Esophagus squamous epithelium (tissue), 4 donors: ENCODE data around the gene MAP3K12.

Experiments
- POLR2A ChIP-seq, 4 donors: fragments of 450-650 bp; IDR thresholded peaks; one replicate each; pipeline ENCODE4 v1.6.1; 2017; ENCODE audit warnings: antibody characterized with exemption in 4 of 4, mild to moderate bottlenecking in 4 of 4, moderate library complexity in 3 of 4
- TF ChIP-seq, protein P1 (sequence below), 6 experiments: fragments of 450-650 bp in 4 of 6; fragments of 200-600 bp in 2 of 6; sonication (generic) in 2 of 6; IDR thresholded peaks; one replicate each; pipeline ENCODE4 v1.5.1; 2016 to 2019; ENCODE audit warnings: antibody characterized with exemption in 6 of 6, mild to moderate bottlenecking in 4 of 6, moderate library complexity in 4 of 6

DNA sequence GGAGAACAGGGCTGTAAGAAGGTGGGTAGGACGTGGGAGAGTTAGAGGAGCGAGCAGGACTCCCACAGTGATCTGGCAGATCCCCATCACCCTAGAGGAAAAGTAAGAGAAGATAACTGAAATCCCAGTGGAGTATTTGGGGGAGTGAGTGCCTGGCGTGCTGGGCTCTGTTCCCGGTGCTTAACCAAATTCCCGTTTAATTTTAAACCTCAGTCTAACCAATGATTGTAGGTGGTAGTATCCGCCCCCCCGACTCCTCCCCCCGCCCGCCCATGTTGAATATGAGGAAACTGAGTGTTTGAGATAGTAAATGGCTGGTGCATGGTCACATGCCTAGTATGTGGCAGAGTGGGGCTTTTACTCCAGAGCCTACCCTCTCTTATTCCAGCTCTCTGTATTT lies 3.1 kb upstream of the MAP3K12 start:
- no peak for TF ChIP-seq POLR2A (IDR thresholded peaks at IDR 0.05)
- TF ChIP-seq, protein P1, sequence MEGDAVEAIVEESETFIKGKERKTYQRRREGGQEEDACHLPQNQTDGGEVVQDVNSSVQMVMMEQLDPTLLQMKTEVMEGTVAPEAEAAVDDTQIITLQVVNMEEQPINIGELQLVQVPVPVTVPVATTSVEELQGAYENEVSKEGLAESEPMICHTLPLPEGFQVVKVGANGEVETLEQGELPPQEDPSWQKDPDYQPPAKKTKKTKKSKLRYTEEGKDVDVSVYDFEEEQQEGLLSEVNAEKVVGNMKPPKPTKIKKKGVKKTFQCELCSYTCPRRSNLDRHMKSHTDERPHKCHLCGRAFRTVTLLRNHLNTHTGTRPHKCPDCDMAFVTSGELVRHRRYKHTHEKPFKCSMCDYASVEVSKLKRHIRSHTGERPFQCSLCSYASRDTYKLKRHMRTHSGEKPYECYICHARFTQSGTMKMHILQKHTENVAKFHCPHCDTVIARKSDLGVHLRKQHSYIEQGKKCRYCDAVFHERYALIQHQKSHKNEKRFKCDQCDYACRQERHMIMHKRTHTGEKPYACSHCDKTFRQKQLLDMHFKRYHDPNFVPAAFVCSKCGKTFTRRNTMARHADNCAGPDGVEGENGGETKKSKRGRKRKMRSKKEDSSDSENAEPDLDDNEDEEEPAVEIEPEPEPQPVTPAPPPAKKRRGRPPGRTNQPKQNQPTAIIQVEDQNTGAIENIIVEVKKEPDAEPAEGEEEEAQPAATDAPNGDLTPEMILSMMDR (IDR thresholded peaks at IDR 0.05): no peak
